Vagina (tissue), 2 donors: ENCODE data around the gene VASN. TPM values are rescaled to one million over a fixed set of nuclear protein-coding genes. Genes with fewer than 3 reads are reported as not detected.

ENCODE experiments used
- DNase-seq, 2 donors: peaks; one replicate each; pipeline ENCODE4 v3.0.0-alpha.2; 2017; ENCODE audit errors: extremely low spot score in 2 of 2
- H3K27ac ChIP-seq: fragments of 200-600 bp; sonication (generic); one replicate; pipeline ENCODE4 v1.5.1; 2019
- H3K27me3 ChIP-seq: fragments of 200-600 bp; sonication (generic); one replicate; pipeline ENCODE4 v1.5.1; 2019
- H3K36me3 ChIP-seq, 2 donors: fragments of 200-600 bp; sonication (generic); one replicate each; pipeline ENCODE4 v1.5.1; 2017 to 2019
- H3K4me1 ChIP-seq: fragments of 200-600 bp; sonication (generic); one replicate; pipeline ENCODE4 v1.5.1; 2019
- H3K4me3 ChIP-seq, 2 donors: fragments of 200-600 bp; sonication (generic); 1 replicate in 1 of 2; 2 replicates in 1 of 2; pipeline ENCODE4 v1.5.1; 2016 to 2019
- H3K9me3 ChIP-seq: fragments of 200-600 bp; sonication (generic); one replicate; pipeline ENCODE4 v1.5.1; 2019
- POLR2A ChIP-seq, 2 donors: fragments of 450-650 bp; IDR thresholded peaks; one replicate each; pipeline ENCODE4 v1.6.1; 2017; ENCODE audit warnings: antibody characterized with exemption in 2 of 2, mild to moderate bottlenecking in 2 of 2, moderate library complexity in 2 of 2
- POLR2AphosphoS5 ChIP-seq, 2 donors: sonication (generic); formaldehyde crosslinking; IDR thresholded peaks; one replicate each; pipeline ENCODE4 v1.9.0; 2017; ENCODE audit warnings: antibody characterized with exemption in 2 of 2, mild to moderate bottlenecking in 2 of 2, low read depth in 1 of 2; ENCODE audit not compliant: insufficient read depth in 1 of 2
- intact Hi-C: fragments of 100-400 bp; cut with DNase I; formaldehyde crosslinking; loops from one replicate; pipeline ENCODE4 v1.15.1; 2023
- total RNA-seq: library from RNA; depleted of rRNA; stranded (reverse); fragments of >200 nt; gene quantifications from one replicate; pipeline ENCODE4 v1.2.3, GENCODE V29; 2016
- TF ChIP-seq, protein P1 (sequence below), 3 experiments: fragments of 450-650 bp in 2 of 3; fragments of 200-600 bp in 1 of 3; sonication (generic) in 1 of 3; IDR thresholded peaks; one replicate each; pipeline ENCODE4 v1.5.1; 2017 to 2019; ENCODE audit warnings: antibody characterized with exemption in 3 of 3, mild to moderate bottlenecking in 2 of 3, moderate library complexity in 2 of 3

VASN gene
- total RNA-seq, 1 donor from 2014 or later: 37.6 TPM

DNA sequence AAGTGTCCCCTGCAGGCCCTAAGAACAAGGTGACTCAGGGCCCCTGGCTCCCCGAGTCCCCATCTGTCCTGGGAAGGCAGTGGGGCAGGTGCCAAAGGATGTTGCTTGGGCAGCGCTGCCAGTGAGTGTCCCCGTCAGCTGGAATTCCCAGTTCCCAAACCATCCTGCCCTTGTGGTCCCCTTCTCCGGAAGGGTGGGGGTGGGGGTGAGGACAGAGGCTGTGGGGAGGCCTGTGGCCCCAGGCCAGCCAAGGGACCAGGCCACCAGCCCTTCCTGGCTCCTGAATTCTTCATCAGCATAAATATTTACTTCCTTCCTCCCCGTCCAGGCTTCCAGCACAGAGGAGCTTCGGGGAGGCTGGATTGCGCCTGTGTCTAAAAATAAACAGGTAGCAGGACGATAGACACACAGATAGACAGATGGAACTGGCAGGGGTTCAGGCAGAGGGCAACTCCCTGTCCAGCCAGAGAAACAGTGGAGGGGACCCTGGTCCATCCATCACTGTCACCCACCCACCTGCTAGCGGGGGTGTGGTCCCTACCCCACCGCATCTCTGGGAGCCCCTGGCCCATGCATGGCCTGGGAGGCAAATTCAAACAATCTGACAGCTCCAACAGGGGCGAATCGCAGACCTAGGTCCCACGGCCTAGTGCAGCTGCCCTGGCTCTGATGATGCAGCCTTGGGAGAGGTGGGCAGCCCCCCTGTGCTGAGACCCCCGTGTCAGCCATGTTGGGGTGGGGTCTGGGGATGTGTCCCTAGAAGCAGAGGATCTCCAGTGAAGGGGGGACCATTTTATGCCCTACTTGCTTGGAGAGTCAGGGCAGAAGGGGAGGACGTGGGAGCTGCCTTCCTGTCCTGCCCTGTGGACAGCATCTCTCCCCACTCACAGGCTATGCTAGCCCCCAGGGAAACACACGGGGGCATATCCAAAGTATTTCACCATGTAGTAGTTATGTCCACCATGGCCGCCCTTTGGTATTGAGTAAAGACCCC, 42.6 kb upstream of the VASN start:
- Histone ChIP-seq H3K27ac (peak overlapping the region; percentile 93), H3K4me3 (peak overlapping the region; percentile 57 to 60), H3K36me3 (peaks cover 0 to 10% of the 10 kb centered on the region in 2 donors), H3K4me1 (peaks cover 54% of the 10 kb centered on the region), H3K9me3 (no peaks in the 10 kb centered on the region), H3K27me3 (no peaks in the 10 kb centered on the region)
- no peak for DNase-seq
- intact Hi-C loops: no loop called here
- TF ChIP-seq, protein P1, sequence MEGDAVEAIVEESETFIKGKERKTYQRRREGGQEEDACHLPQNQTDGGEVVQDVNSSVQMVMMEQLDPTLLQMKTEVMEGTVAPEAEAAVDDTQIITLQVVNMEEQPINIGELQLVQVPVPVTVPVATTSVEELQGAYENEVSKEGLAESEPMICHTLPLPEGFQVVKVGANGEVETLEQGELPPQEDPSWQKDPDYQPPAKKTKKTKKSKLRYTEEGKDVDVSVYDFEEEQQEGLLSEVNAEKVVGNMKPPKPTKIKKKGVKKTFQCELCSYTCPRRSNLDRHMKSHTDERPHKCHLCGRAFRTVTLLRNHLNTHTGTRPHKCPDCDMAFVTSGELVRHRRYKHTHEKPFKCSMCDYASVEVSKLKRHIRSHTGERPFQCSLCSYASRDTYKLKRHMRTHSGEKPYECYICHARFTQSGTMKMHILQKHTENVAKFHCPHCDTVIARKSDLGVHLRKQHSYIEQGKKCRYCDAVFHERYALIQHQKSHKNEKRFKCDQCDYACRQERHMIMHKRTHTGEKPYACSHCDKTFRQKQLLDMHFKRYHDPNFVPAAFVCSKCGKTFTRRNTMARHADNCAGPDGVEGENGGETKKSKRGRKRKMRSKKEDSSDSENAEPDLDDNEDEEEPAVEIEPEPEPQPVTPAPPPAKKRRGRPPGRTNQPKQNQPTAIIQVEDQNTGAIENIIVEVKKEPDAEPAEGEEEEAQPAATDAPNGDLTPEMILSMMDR (IDR thresholded peaks at IDR 0.05): no peak
- no peak for TF ChIP-seq POLR2A (IDR thresholded peaks at IDR 0.05)
- TF ChIP-seq POLR2AphosphoS5 (IDR thresholded peaks at IDR 0.05; ENCODE audit: insufficient read depth in 1 of 2, low read depth in 1 of 2): no peak

DNA sequence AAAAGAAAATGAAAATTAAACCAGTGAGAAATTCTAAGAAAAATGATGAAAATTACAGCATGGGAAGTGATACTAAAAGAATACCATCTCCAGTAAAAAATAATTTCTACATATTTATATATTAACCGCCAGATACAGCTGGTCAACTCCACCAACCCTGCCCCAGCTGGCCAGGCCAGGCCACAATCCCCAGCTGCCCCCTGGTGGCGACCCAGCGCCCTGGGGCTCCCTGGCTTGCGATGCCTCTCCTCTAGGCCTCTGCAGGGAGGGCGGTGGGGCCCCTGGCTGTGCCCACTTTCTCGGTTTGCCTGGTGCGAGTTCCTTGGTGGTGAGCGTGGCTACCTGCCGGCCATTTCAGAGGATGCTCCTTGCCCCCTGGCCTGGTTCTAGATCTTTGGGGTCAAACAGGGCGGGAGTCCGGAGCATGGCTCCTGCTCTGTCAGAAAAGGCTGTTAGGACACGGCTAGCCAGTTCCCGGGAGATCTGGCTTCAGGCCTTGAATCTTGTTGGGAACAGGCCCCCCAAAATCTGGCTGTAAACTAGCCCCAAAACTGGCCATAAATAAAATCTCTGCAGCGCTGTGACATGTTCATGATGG, 41.3 kb upstream of the VASN start:
- Histone ChIP-seq H3K36me3 (peaks cover 0 to 20% of the 10 kb centered on the region in 2 donors), H3K27me3 (no peaks in the 10 kb centered on the region), H3K27ac (no peak overlapping the region), H3K9me3 (no peaks in the 10 kb centered on the region), H3K4me1 (peaks cover 41% of the 10 kb centered on the region), H3K4me3 (no peak overlapping the region)
- no peak for TF ChIP-seq POLR2A (IDR thresholded peaks at IDR 0.05)
- TF ChIP-seq POLR2AphosphoS5 (IDR thresholded peaks at IDR 0.05; ENCODE audit: insufficient read depth in 1 of 2, low read depth in 1 of 2): peak in 1 of 2 donors; percentile 41
- TF ChIP-seq, protein P1 (IDR thresholded peaks at IDR 0.05): peak; percentile 94 to 98 (median 95)
- intact Hi-C loops: loop anchor here (2.0 to 10.0 kb wide), 2 partner anchors 42 to 126 kb away; no protein-coding TSS in a partner anchor
- no peak for DNase-seq

DNA sequence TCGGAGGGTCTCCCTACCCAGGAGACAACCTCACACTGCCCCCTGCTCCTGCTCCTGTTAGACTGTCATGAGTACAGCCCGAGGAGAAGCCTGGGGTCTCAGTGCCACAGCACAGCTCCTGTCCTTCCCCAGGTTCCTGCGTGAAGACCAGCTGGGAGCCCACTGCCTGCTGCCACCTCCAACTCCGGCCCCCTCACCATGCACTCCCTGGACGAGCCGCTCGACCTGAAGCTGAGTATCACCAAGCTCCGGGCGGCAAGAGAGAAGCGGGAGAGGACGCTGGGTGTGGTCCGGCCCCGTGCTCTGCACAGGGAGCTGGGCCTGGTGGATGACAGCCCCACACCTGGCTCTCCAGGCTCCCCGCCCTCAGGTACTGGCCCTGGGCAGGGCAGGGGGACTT, 39.6 kb upstream of the VASN start:
- intact Hi-C loops: loop anchor here (10.0 kb wide), 1 partner anchor 127 kb away; no protein-coding TSS in a partner anchor
- Histone ChIP-seq H3K4me1 (peaks cover 33% of the 10 kb centered on the region), H3K36me3 (peaks cover 0 to 28% of the 10 kb centered on the region in 2 donors), H3K27me3 (no peaks in the 10 kb centered on the region), H3K4me3 (no peak overlapping the region), H3K9me3 (no peaks in the 10 kb centered on the region), H3K27ac (no peak overlapping the region)
- no peak for DNase-seq
- TF ChIP-seq POLR2AphosphoS5 (IDR thresholded peaks at IDR 0.05; ENCODE audit: insufficient read depth in 1 of 2, low read depth in 1 of 2): no peak
- TF ChIP-seq POLR2A (IDR thresholded peaks at IDR 0.05): no peak
- TF ChIP-seq, protein P1 (IDR thresholded peaks at IDR 0.05): no peak

DNA sequence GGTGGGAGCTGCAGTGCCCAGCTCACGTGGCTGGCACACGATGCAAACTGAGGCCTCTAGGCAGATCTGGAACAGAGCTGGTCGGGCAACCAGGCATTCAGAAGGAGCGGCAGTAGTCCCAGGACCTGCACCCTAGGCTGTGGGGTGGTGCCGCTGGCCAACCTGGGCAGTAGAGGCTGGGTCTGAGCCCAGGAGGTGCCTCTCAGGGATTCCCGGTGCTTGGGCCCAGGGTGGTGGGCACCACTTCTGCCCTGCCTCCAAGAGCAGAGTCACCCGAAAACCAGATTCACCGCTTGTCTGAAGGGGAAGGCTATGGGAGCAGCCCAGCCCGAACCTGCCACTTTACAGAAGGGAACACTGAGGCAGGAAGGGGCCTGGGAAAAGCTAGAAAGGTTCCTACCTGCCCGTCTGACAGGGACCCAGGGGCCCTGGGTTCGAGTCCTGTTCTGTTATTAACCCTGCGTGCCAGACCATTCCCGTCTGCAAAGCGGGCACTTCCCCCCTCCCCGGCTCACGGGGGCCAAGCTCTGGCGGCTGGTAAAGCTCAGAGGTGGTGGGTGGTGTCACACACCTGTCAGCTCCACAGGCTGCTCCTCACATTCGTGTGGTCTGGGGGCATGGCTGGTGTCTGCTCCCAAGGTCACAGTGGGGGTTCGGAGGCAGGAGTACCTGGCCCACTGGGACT, 38.9 kb upstream of the VASN start:
- peaks cover 0 to 31% of the 10 kb centered on the region in 2 donors for H3K36me3 ChIP-seq

More for the DNA sequence above, 38.9 kb upstream of the VASN start:
- H3K9me3 ChIP-seq: no peaks in the 10 kb centered on the region
- peaks cover 26% of the 10 kb centered on the region for H3K4me1 ChIP-seq
- no peak for DNase-seq
- no peak overlapping the region for H3K4me3 ChIP-seq
- TF ChIP-seq, protein P1 (IDR thresholded peaks at IDR 0.05): no peak
- no peak for TF ChIP-seq POLR2A (IDR thresholded peaks at IDR 0.05)
- TF ChIP-seq POLR2AphosphoS5 (IDR thresholded peaks at IDR 0.05; ENCODE audit: insufficient read depth in 1 of 2, low read depth in 1 of 2): no peak
- intact Hi-C loops: loop anchor here (10.0 kb wide), 1 partner anchor 128 kb away; no protein-coding TSS in a partner anchor
- no peak overlapping the region for H3K27ac ChIP-seq
- no peaks in the 10 kb centered on the region for H3K27me3 ChIP-seq
